MM.1S (cell line): ENCODE measurements around the gene TNIP3.

Source experiments
- CTCF ChIP-seq: fragments of 300-600 bp; sonication (generic); IDR thresholded peaks from 2 replicates; pipeline ENCODE4 v1.5.1; 2016; ENCODE audit warnings: antibody characterized with exemption, low read length, mixed read lengths
- EZH2phosphoT487 ChIP-seq: fragments of 300-600 bp; sonication (generic); IDR thresholded peaks from 2 replicates; pipeline ENCODE4 v1.6.1; 2018; ENCODE audit warnings: antibody characterized with exemption, low read length

DNA sequence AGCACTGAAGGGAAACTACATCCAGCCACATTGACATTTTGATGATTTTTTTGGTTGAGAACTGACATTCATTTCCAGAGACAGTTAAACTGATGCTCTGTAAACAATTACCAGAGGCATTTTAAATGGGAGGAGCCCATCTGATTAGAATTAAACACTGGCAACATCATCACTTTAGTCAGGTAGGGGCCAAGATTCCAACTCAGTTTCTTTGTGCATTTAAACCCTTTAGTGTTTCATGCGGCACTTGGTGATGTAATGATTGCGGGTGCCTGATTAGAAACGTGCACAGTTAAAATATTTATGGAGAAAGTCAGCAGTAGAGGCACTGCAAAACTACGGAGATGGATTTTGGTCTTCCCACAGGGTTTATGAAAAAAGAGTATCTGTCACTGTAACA is 16.1 kb downstream of the TNIP3 start:
- TF ChIP-seq CTCF (no peak), EZH2phosphoT487 (no peak)
